DMS153 treated with DMSO at 0.1 percent for 48 hours (cell line): ENCODE measurements around the gene TIMM17A.

Experiments
- DNase-seq: peaks from one replicate; lab custom pipeline; 2025; ENCODE audit not compliant: unreplicated experiment; lab: John Stamatoyannopoulos, UW

TIMM17A gene

GRCh38 chr1:201955009-201955728, at the start of gene TIMM17A:
Gene TIMM17A (plus strand): TSS chr1:201955503. CDS start chr1:201955527, 24 bp downstream.
- peak; percentile 99 for DNase-seq

GRCh38 chr1:201906336-201906735, 49.0 kb upstream of the TIMM17A start:
- DNase-seq, result no peak

GRCh38 chr1:201907621-201908020, 47.7 kb upstream of the TIMM17A start:
- DNase-seq, result no peak

GRCh38 chr1:201911826-201912571, 43.3 kb upstream of the TIMM17A start:
- DNase-seq, result no peak

- DNase-seq, result no peak
Observed at GRCh38 chr1:201912832-201913231, 42.5 kb upstream of the TIMM17A start.

- no peak for DNase-seq
Observed at GRCh38 chr1:201914456-201915235, 40.7 kb upstream of the TIMM17A start.

- no peak for DNase-seq
Observed at GRCh38 chr1:201916649-201917249, 38.6 kb upstream of the TIMM17A start.

- no peak for DNase-seq
Observed at GRCh38 chr1:201917362-201918033, 37.8 kb upstream of the TIMM17A start.

GRCh38 chr1:201918343-201918742, 37.0 kb upstream of the TIMM17A start:
- DNase-seq, result no peak

GRCh38 chr1:201921952-201922558, 33.2 kb upstream of the TIMM17A start:
- DNase-seq, result no peak

GRCh38 chr1:201925301-201925567, 30.1 kb upstream of the TIMM17A start:
- DNase-seq, result no peak

GRCh38 chr1:201925981-201926645, 29.2 kb upstream of the TIMM17A start:
- DNase-seq, result no peak

GRCh38 chr1:201928266-201928665, 27.0 kb upstream of the TIMM17A start:
- no peak for DNase-seq

GRCh38 chr1:201930137-201930536, 25.2 kb upstream of the TIMM17A start:
- no peak for DNase-seq

- DNase-seq, result no peak
Observed at GRCh38 chr1:201930803-201931202, 24.5 kb upstream of the TIMM17A start.

- DNase-seq, result no peak
Observed at GRCh38 chr1:201933840-201934430, 21.4 kb upstream of the TIMM17A start.

- no peak for DNase-seq
Observed at GRCh38 chr1:201937624-201938213, 17.6 kb upstream of the TIMM17A start.

GRCh38 chr1:201938440-201939035, 16.8 kb upstream of the TIMM17A start:
- no peak for DNase-seq

- DNase-seq, result no peak
Observed at GRCh38 chr1:201939148-201939547, 16.2 kb upstream of the TIMM17A start.
